CD4-positive, CD25-positive, alpha-beta regulatory T cell (primary cell): ENCODE data around the gene CYTH3. TPM values are rescaled to one million over a fixed set of nuclear protein-coding genes. Genes with fewer than 3 reads are reported as not detected.

Experiments used
- ATAC-seq, 2 donors: fragments of 150-1000 bp; cut with Tn5 transposase; one replicate each; pipeline ENCODE4 v1.10.0; 2021; ENCODE audit warnings: low read depth in 2 of 2, moderate number of reproducible peaks in 2 of 2, moderate library complexity in 1 of 2
- DNase-seq, 3 donors: peaks; one replicate each; pipeline versions ENCODE4 v3.0.0 to v3.0.0-alpha.2; 2012 to 2022; ENCODE audit warnings: mixed read lengths in 1 of 3
- H3K27ac ChIP-seq: one replicate; pipeline ENCODE4 v1.7.0; 2013; ENCODE audit warnings: mild to moderate bottlenecking, low read length; ENCODE audit not compliant: insufficient read depth, poor library complexity, severe bottlenecking
- H3K27me3 ChIP-seq: one replicate; pipeline ENCODE4 v1.7.0; 2013; ENCODE audit warnings: low read length; ENCODE audit not compliant: control insufficient read depth, insufficient read depth
- H3K36me3 ChIP-seq: one replicate; pipeline ENCODE4 v1.7.0; 2013; ENCODE audit warnings: mild to moderate bottlenecking, low read length, moderate library complexity; ENCODE audit not compliant: control insufficient read depth, insufficient read depth
- H3K4me1 ChIP-seq: 2 replicates; pipeline ENCODE4 v1.7.0; 2013; ENCODE audit warnings: mild to moderate bottlenecking, low read length; ENCODE audit not compliant: insufficient read depth, control insufficient read depth, poor library complexity, severe bottlenecking
- H3K4me3 ChIP-seq: one replicate; pipeline ENCODE4 v1.7.0; 2013; ENCODE audit warnings: low read depth, mild to moderate bottlenecking, low read length, moderate library complexity
- H3K9me3 ChIP-seq, 2 experiments: 1 replicate in 1 of 2; 2 replicates in 1 of 2; pipeline ENCODE4 v1.7.0; 2013; ENCODE audit warnings: low read length in 2 of 2, mild to moderate bottlenecking in 1 of 2, moderate library complexity in 1 of 2; ENCODE audit not compliant: control insufficient read depth in 2 of 2
- H3K27ac Mint-ChIP-seq, 3 donors: one replicate each; pipeline ENCODE4 v1.8.0; 2020 to 2022; ENCODE audit warnings: mild to moderate bottlenecking in 3 of 3, mixed read lengths in 3 of 3, moderate library complexity in 2 of 3
- H3K27me3 Mint-ChIP-seq: one replicate; pipeline ENCODE4 v1.8.0; 2022; ENCODE audit warnings: mild to moderate bottlenecking, mixed read lengths
- H3K36me3 Mint-ChIP-seq: one replicate; pipeline ENCODE4 v1.8.0; 2020; ENCODE audit warnings: mixed read lengths
- H3K4me1 Mint-ChIP-seq, 4 donors: one replicate each; pipeline ENCODE4 v1.8.0; 2020 to 2022; ENCODE audit warnings: mixed read lengths in 4 of 4, mild to moderate bottlenecking in 1 of 4
- H3K4me3 Mint-ChIP-seq, 4 donors: one replicate each; pipeline ENCODE4 v1.8.0; 2020 to 2022; ENCODE audit warnings: mild to moderate bottlenecking in 4 of 4, mixed read lengths in 4 of 4, moderate library complexity in 3 of 4
- H3K9me3 Mint-ChIP-seq, 7 donors: one replicate each; pipeline ENCODE4 v1.8.0; 2020 to 2022; ENCODE audit warnings: mixed read lengths in 7 of 7, mild to moderate bottlenecking in 3 of 7, moderate library complexity in 2 of 7
- polyA plus RNA-seq, 4 donors: library from polyadenylated mRNA; unstranded; fragments of 300-500 nt; fragmentation: Illumina TruSeq; gene quantifications; one replicate each; pipeline ENCODE4 v1.2.3, GENCODE V29; 2021
- total RNA-seq: library from RNA; stranded (reverse); gene quantifications from one replicate; pipeline ENCODE4 v1.2.3, GENCODE V29; 2022

The CYTH3 gene
- total and polyA plus RNA-seq, 5 donors from 2014 or later = 1.4 to 14.3 (median 3.8) TPM

- Histone ChIP-seq H3K27ac (no peak overlapping the region), H3K27me3 (no peaks in the 10 kb centered on the region), H3K9me3 (no peaks in the 10 kb centered on the region), H3K4me3 (no peak overlapping the region), H3K4me1 (peaks cover 27% of the 10 kb centered on the region), H3K36me3 (no peaks in the 10 kb centered on the region)
- no peaks in the 10 kb centered on the region for H3K27me3 Mint-ChIP-seq
- peaks cover 21 to 49% (median 40%) of the 10 kb centered on the region in 4 donors for H3K4me1 Mint-ChIP-seq
- no peak for ATAC-seq
- H3K9me3 Mint-ChIP-seq = no peaks in the 10 kb centered on the region
- H3K4me3 Mint-ChIP-seq = peak overlapping the region in 1 of 4 donors; percentile 62
- no peak overlapping the region for H3K27ac Mint-ChIP-seq
- H3K36me3 Mint-ChIP-seq = no peaks in the 10 kb centered on the region
- no peak for DNase-seq
These were observed 10.7 kb downstream of the CYTH3 start for GRCh38 chr7:6261699-6262098.

- no peak overlapping the region for H3K4me3 ChIP-seq
- peaks cover 29% of the 10 kb centered on the region for H3K4me1 ChIP-seq
- no peaks in the 10 kb centered on the region for H3K36me3 ChIP-seq
- H3K9me3 ChIP-seq = no peaks in the 10 kb centered on the region
- ATAC-seq (no peak), DNase-seq (no peak)
- H3K36me3 Mint-ChIP-seq = no peaks in the 10 kb centered on the region
- peak overlapping the region in 2 of 3 donors; percentile 53 to 70 for H3K27ac Mint-ChIP-seq
- no peaks in the 10 kb centered on the region for H3K9me3 Mint-ChIP-seq
- no peak overlapping the region for H3K27ac ChIP-seq
- no peak overlapping the region for H3K4me3 Mint-ChIP-seq
- H3K27me3 ChIP-seq = no peaks in the 10 kb centered on the region
- H3K4me1 Mint-ChIP-seq = peaks cover 23 to 56% (median 42%) of the 10 kb centered on the region in 4 donors
- H3K27me3 Mint-ChIP-seq = no peaks in the 10 kb centered on the region
These were observed 11.9 kb downstream of the CYTH3 start for GRCh38 chr7:6260291-6261187.

- Histone ChIP-seq H3K4me1 (peaks cover 29% of the 10 kb centered on the region), H3K9me3 (no peaks in the 10 kb centered on the region), H3K4me3 (peak overlapping the region; percentile 38), H3K27me3 (no peaks in the 10 kb centered on the region), H3K27ac (peak overlapping the region; percentile 17), H3K36me3 (no peaks in the 10 kb centered on the region)
- ATAC-seq (no peak), DNase-seq (no peak)
- Mint-ChIP-seq H3K27ac (peak overlapping the region in 2 of 3 donors; percentile 50 to 71), H3K27me3 (no peaks in the 10 kb centered on the region), H3K36me3 (no peaks in the 10 kb centered on the region), H3K9me3 (no peaks in the 10 kb centered on the region), H3K4me3 (peak overlapping the region in 2 of 4 donors; percentile 33 to 56), H3K4me1 (peaks cover 23 to 56% (median 49%) of the 10 kb centered on the region in 4 donors)
These were observed 13.2 kb downstream of the CYTH3 start for GRCh38 chr7:6259257-6259656.

DNA sequence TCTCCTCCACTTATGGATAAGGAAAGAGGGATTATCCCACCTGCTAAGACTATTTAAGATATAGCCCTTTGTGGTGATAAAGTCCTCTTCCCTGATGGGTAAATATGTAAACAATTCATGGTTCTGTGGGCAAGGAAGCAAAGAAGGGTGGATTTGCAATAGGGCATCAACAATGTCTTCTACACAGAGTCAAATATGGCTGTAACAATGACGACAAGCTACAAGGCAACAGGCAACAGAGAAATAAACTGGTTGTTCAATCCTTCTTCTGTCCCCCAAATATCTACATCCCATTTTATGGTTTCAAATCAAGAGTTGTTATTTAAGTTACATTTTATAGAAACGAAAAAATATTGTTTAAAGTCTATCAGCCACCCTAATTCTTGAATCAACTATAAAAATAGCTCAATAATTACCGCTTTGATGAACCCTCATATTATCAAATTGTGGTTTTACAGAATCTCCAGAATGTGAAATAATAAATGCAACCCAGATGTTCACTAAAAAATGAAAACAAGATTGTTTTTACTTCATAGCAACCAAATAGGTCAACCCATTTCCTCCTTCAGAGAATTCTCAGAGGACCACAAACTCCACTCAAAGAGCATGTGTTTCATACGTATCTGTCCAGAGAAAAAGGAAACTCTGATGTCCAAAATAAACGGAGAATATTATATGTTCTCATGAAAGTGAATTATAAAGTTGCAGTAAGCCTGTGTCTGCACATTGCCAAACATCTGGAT, 13.8 kb downstream of the CYTH3 start:
- no peak overlapping the region for H3K27ac ChIP-seq
- no peaks in the 10 kb centered on the region for H3K9me3 ChIP-seq
- DNase-seq = no peak
- Mint-ChIP-seq H3K36me3 (no peaks in the 10 kb centered on the region), H3K27me3 (no peaks in the 10 kb centered on the region), H3K9me3 (no peaks in the 10 kb centered on the region), H3K4me1 (peaks cover 23 to 56% (median 49%) of the 10 kb centered on the region in 4 donors), H3K4me3 (peak overlapping the region; percentile 33 to 69 (median 58)), H3K27ac (peak overlapping the region; percentile 50 to 71 (median 52))
- peaks cover 29% of the 10 kb centered on the region for H3K4me1 ChIP-seq
- no peak for ATAC-seq
- no peaks in the 10 kb centered on the region for H3K27me3 ChIP-seq
- peak overlapping the region; percentile 38 for H3K4me3 ChIP-seq
- no peaks in the 10 kb centered on the region for H3K36me3 ChIP-seq

- Mint-ChIP-seq H3K4me3 (peak overlapping the region in 3 of 4 donors; percentile 13 to 69 (median 33)), H3K27me3 (no peaks in the 10 kb centered on the region), H3K4me1 (peaks cover 23 to 58% (median 48%) of the 10 kb centered on the region in 4 donors), H3K36me3 (no peaks in the 10 kb centered on the region), H3K9me3 (no peaks in the 10 kb centered on the region), H3K27ac (peak overlapping the region in 1 of 3 donors; percentile 71)
- Histone ChIP-seq H3K36me3 (no peaks in the 10 kb centered on the region), H3K27me3 (no peaks in the 10 kb centered on the region), H3K4me1 (peaks cover 29% of the 10 kb centered on the region), H3K27ac (no peak overlapping the region), H3K4me3 (no peak overlapping the region), H3K9me3 (no peaks in the 10 kb centered on the region)
- DNase-seq = no peak
- ATAC-seq = no peak
These were observed 14.7 kb downstream of the CYTH3 start for GRCh38 chr7:6257675-6258074.

- H3K27me3 ChIP-seq = no peaks in the 10 kb centered on the region
- DNase-seq (peak in 1 of 3 donors; percentile 20), ATAC-seq (no peak)
- no peaks in the 10 kb centered on the region for H3K36me3 Mint-ChIP-seq
- H3K4me3 Mint-ChIP-seq = peak overlapping the region in 3 of 4 donors; percentile 33 to 54 (median 36)
- H3K9me3 ChIP-seq = no peaks in the 10 kb centered on the region
- no peak overlapping the region for H3K27ac ChIP-seq
- H3K4me1 ChIP-seq = peaks cover 29% of the 10 kb centered on the region
- no peaks in the 10 kb centered on the region for H3K9me3 Mint-ChIP-seq
- H3K4me1 Mint-ChIP-seq = peaks cover 28 to 56% (median 45%) of the 10 kb centered on the region in 4 donors
- peak overlapping the region; percentile 2 to 71 (median 66) for H3K27ac Mint-ChIP-seq
- no peaks in the 10 kb centered on the region for H3K27me3 Mint-ChIP-seq
- H3K36me3 ChIP-seq = no peaks in the 10 kb centered on the region
- peak overlapping the region; percentile 37 for H3K4me3 ChIP-seq
These were observed 15.5 kb downstream of the CYTH3 start for GRCh38 chr7:6256677-6257535.

- Mint-ChIP-seq H3K9me3 (no peaks in the 10 kb centered on the region), H3K4me1 (peaks cover 35 to 61% (median 47%) of the 10 kb centered on the region in 4 donors), H3K36me3 (no peaks in the 10 kb centered on the region), H3K27ac (peak overlapping the region; percentile 31 to 74 (median 71)), H3K27me3 (no peaks in the 10 kb centered on the region), H3K4me3 (peak overlapping the region in 1 of 4 donors; percentile 36)
- Histone ChIP-seq H3K4me3 (no peak overlapping the region), H3K27me3 (no peaks in the 10 kb centered on the region), H3K36me3 (no peaks in the 10 kb centered on the region), H3K9me3 (no peaks in the 10 kb centered on the region), H3K27ac (no peak overlapping the region), H3K4me1 (peaks cover 29% of the 10 kb centered on the region)
- no peak for ATAC-seq
- DNase-seq = no peak
These were observed 16.3 kb downstream of the CYTH3 start for GRCh38 chr7:6256109-6256483.
